HG02588 (cell line): ENCODE data around the gene ALDH3B1.

Experiments
- ATAC-seq: cut with Tn5 transposase; IDR thresholded peaks from one replicate; pipeline ENCODE4 v1.9.1; 2021; ENCODE audit warnings: mild to moderate bottlenecking, moderate library complexity; ENCODE audit not compliant: unreplicated experiment

ALDH3B1 gene

DNA sequence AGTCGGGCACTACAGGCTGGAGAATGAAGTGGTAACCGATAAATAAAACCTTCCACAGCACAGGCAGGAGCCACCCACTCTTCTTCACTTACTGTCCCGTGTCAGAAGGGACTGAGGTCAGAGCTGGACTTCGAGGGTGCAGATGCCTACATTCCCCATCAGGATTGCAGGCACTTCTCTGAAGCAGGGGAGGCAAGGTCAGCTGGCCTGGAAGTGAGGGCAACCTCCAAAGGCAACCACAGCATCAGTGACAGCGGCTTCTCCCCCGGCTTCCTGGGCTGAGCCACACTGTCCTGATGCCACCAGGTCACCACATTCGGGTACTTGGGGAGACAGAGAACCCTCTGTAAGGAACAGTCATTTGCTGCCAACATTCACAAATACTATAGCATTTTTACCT is 51.4 kb downstream of the ALDH3B1 start:
- ATAC-seq, result no peak

DNA sequence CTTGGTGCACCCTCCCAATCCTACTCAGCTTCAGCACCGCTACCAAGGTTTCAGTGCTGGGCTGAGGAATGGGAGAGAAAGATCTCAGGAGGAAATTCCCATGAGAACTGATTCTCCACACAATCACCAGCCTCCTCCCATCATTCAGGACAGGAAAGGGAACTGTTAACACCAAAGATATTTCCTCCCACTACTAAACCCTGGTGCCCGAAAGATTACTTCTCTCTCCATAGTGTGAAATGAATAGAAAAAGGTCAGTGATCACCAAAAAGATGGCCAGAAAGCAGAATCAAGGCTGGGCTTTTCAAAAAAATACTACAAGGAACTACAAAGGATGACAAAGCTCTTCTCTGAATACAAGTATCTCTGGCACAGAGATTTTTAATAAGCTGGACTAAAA is 54.8 kb downstream of the ALDH3B1 start:
- no peak for ATAC-seq

DNA sequence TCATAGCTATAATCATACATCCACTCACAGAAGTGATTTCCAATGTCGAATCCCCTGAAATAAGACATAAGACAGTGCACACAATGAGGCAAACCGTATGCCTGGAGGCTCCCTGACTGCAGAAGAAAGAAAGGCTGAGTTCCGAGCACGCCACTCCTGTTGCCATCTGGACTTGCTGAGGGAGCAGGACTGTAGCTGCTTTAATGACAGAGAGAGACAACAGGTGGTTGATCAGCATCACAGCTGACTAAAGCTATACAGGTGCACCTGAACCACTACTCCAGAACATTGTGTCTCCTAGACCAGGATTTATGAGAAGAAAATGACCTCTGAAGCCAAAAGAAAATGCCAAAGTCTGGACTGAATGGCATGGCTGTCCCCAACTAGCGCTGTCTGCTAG is 55.7 kb downstream of the ALDH3B1 start:
- ATAC-seq, result no peak

DNA sequence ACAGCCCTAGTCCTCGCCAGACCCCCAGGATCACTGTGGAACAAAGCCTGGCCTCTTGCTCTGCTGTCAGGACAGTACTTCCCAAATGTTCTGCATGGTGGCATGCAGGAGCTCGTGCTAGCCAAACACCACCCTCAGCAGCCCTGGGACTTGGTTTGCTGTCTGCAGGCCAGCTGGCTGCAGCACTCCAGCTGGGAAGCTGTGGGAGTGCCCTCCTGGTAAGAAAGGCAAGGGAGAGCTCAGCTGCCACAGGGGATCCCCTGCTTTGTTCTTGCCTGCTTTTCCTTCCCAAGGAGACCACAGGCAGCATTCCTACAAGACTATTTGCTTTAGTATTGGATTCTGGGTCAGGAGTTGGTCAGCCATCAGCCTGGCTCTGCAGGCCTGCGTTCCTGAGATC is 56.6 kb downstream of the ALDH3B1 start:
- ATAC-seq, result no peak

DNA sequence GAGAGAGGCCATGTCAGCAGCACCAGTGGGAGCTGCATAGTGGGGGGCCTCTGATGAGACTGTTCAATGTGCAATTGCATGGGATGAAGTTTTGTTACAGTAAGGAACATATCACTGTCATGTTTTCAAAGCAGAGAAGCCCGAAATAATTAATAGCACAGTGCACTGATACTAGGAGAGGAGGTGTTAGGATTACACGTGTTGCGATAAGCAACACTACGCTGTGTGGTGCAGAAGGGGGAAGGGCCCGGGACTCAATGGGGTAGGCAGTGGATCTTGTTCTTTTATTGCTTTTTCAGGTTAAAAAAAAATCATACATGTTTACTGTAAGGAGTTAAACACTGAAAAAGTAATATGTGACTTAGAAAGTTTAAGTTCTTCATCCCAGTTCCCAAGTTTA is 57.9 kb downstream of the ALDH3B1 start:
- no peak for ATAC-seq

DNA sequence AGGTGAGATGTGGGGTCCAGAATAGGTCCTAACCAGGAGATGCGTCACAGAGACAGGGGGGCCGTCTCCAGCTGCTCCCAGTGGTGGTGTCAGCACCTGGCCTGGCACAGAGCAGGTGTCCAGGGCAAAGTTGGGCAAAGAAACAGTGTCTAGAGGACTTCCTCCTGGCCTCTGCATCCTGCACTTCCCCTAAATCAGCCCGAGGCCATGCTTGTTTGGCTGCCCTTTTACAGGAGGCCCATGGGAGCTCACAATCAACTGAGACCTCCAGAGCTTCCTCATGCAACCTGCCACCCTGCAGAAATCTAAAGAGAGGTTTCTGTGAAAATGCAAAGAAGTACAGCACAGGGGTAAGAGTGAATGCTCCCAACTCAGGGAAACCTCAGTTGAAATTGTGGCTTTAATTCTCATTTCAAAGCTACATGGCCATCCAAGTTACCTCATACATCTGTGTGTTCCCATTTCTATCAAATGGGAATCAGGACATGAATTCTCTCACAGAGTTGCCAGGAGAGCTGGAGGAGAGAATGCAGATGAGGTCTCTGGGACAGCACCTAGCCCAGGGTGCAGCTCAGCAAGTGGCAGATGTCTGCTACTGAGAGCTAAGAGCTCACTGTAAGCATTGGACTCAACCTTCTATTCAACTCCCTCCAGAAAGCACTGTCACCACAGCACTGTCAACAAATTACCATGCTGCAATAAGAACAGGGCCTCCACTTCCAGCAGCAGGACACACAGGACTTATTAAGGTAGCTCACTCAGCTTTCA is 61.3 kb downstream of the ALDH3B1 start:
- no peak for ATAC-seq

DNA sequence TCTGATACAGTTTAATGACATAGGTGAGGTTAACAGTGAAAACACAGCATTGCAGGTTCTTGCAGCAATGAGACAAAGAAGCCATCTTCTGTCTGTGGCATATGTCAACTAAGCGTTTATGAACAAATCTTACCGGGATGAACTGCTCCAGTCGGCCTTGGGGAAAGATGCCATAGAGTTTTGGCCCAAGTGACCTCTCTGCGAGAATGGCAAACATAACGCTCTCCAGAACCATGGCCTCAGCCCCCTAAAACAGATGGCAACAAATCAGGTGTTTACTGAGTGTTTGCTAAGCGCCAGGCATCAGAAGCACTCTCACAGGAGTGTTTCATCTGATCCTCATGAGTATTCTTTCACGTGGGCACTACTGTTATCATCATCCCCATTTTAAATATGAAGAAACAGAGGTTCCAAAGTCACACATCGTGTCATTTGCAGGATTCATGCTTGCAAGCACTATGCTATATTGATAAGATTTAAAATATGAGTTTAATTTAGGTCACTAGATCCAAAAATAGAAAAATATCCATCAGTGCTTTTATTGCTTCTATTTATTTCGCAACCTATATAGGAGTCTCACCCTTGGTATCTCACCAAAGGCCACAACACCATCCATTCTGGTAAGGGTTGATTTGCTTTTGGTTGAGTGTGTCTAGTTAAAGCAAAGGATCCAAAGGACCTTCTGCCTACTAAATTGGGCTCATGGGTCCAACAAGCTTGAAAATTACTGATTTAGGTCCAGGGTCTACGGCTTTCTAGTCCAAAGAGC is 64.6 kb downstream of the ALDH3B1 start:
- ATAC-seq, result no peak

DNA sequence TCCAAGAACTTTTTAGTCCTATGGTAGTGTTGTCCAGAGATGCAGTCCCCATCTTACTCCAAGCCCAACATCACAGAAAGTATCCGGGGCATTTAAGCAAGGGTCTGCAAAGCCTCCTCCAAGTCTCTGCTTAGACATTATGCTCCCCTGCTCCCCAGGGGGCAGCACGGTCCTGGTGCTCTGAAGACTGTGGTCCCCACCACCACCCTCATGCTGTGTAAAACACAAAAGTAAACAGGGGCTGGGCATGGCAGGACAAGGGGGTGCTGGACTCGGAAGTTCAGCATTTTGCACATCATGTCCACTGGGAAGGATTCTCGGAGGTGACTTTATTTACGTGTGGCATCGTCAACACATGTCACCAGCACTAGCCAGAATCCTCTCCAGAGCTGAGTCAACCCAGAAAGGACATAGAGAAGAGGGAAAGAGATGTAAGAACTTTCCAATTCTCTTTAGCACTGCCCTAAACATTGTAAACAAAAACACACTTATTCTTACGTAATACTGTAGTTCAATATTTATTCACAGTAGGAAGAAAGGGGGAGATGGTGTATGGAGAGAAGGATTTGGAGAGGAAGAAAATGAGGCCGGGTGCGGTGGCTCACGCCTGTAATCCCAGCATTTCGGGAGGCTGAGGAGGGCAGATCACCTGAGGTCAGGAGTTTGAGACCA is 66.4 kb downstream of the ALDH3B1 start:
- no peak for ATAC-seq

DNA sequence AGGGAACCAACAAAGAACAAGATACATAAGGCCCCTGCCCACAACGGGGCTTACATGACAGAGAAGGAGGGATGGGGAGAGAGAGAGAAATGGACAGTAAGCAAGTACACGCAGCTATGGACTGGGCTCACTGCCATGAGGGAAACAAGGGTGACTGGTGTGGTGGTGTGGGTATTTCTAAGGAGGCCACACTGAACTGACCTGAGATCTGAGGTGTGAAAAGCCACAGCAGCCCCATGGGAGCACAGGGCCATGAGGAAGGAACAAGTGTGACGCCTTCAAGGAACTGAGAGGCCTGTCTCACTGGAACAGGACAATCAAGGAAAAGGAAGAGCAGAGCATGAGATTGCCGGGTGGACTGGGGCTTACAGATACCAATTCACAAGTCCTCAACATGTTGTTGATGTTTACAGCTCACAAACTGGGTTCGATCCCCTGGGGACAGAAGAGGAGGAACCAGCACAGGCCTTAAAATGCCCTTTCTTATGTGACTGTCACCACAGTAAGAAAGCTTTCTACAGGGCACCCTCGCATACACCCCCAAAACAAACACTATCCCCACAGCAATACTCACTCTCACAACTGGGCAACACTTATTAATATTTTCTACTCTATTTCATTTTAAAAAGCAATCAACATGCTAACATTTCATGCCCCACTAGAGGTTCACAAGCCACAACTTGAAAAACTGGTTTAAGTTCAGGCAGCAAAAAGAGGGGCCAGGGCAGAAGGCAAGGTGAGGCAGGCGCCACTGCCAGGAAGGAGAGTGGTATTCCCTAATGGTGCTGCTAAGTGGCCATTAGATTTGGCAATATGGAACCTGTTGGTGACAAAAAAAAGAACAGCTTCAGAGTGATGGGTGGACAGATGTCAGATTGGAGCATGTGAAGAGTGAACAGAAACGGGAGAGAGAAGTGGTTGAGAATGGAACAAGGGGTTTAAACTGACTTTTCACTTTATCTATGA is 67.8 kb downstream of the ALDH3B1 start:
- no peak for ATAC-seq
